ENCODE results near the gene C4orf50. TPM values are rescaled to one million over a fixed set of nuclear protein-coding genes. Genes with fewer than 3 reads are reported as not detected.
A peak's percentile ranks its signal among the peaks of the same experiment; 100 is the strongest.

C4orf50 gene
- total and polyA plus RNA-seq, 12 donors: 0.08 to 1.4 (median 0.56) TPM; not detected in 4

- WGBS, 4 donors: 57 to 68% (median 63%) methylated on average over 5 of the region's 5 CpGs
- Histone ChIP-seq H3K27ac (no peak overlapping the region), H3K9me3 (replicated peaks in 1 of 3) (no peaks in the 10 kb centered on the region), H3K27me3 (no peaks in the 10 kb centered on the region), H3K36me3 (replicated peaks in 1 of 2) (no peaks in the 10 kb centered on the region), H3K4me3 (no peak overlapping the region), H3K4me1 (replicated peaks in 1 of 2) (no peaks in the 10 kb centered on the region)
- intact Hi-C loops (cut with DNase I): no loop called here
- no peak for DNase-seq
- TF ChIP-seq POLR2A (IDR thresholded peaks at IDR 0.05) (no peak), CTCF (IDR thresholded peaks at IDR 0.05) (no peak)
Observed at GRCh38 chr4:6012200-6012599, 6.0 kb downstream of the C4orf50 start.

GRCh38 chr4:6011686-6012085, 6.5 kb downstream of the C4orf50 start:
- DNase-seq: peak in 4 of 7 donors; percentile 5 to 57 (median 24)
- Histone ChIP-seq H3K36me3 (replicated peaks in 1 of 2) (no peaks in the 10 kb centered on the region), H3K27me3 (no peaks in the 10 kb centered on the region), H3K9me3 (replicated peaks in 1 of 3) (no peaks in the 10 kb centered on the region), H3K27ac (no peak overlapping the region), H3K4me3 (no peak overlapping the region), H3K4me1 (replicated peaks in 1 of 2) (no peaks in the 10 kb centered on the region)
- intact Hi-C loops (cut with DNase I): no loop called here
- WGBS, 4 donors: 22 to 45% (median 24%) methylated on average over 1 to 8 of the region's 8 CpGs
- no peak for TF ChIP-seq CTCF (IDR thresholded peaks at IDR 0.05)
- TF ChIP-seq POLR2A (IDR thresholded peaks at IDR 0.05): no peak

- Histone ChIP-seq H3K9me3 (replicated peaks in 1 of 3) (no peaks in the 10 kb centered on the region), H3K4me1 (replicated peaks in 1 of 2) (no peaks in the 10 kb centered on the region), H3K27me3 (no peaks in the 10 kb centered on the region), H3K27ac (no peak overlapping the region), H3K36me3 (replicated peaks in 1 of 2) (no peaks in the 10 kb centered on the region), H3K4me3 (no peak overlapping the region)
- TF ChIP-seq CTCF (IDR thresholded peaks at IDR 0.05): no peak
- no peak for DNase-seq
- intact Hi-C loops (cut with DNase I): no loop called here
- WGBS, 4 donors: 53 to 66% (median 63%) methylated on average over 11 to 12 of the region's 12 CpGs
Observed at GRCh38 chr4:6011271-6011671, 7.0 kb downstream of the C4orf50 start.

- intact Hi-C loops (cut with DNase I): no loop called here
- H3K9me3 ChIP-seq (replicated peaks in 1 of 3): no peaks in the 10 kb centered on the region
- H3K27me3 ChIP-seq: no peaks in the 10 kb centered on the region
- DNase-seq: no peak
- no peak overlapping the region for H3K4me3 ChIP-seq
- WGBS, 4 donors: 71 to 78% (median 74%) methylated on average over 3 of the region's 3 CpGs
- no peaks in the 10 kb centered on the region for H3K36me3 ChIP-seq (replicated peaks in 1 of 2)
- TF ChIP-seq POLR2A (IDR thresholded peaks at IDR 0.05) (no peak), CTCF (IDR thresholded peaks at IDR 0.05) (no peak)
- no peak overlapping the region for H3K27ac ChIP-seq
- no peaks in the 10 kb centered on the region for H3K4me1 ChIP-seq (replicated peaks in 1 of 2)
Observed at GRCh38 chr4:6010789-6011188, 7.4 kb downstream of the C4orf50 start.
